HepG2 (cell line): ENCODE measurements around the gene SLC24A4. TPM values are rescaled to one million over a fixed set of nuclear protein-coding genes. Genes with fewer than 3 reads are reported as not detected.

Experiments
- ATAC-seq: fragments of 200-7000 bp; cut with Tn5 transposase; 3 replicates; pipeline ENCODE4 v1.9.1; 2020; ENCODE audit warnings: mild to moderate bottlenecking, moderate library complexity
- BruUV-seq: library from RNA; stranded (reverse); fragments of 400-500 nt; replicated peaks from 2 replicates; lab custom pipeline; 2021; lab: Mats Ljungman, UMichigan
- CTCF ChIA-PET: fragments of 300-600 bp; formaldehyde crosslinking; extraction: SDS; loops from one replicate; lab custom pipeline; 2021; ENCODE audit warnings: low total read pairs, inconsistent platforms, low intra/inter-chr PET ratio; lab: Yijun Ruan, JAX
- POLR2A ChIA-PET: fragments of 350-600 bp; sonication (Branson Sonifier 250); formaldehyde crosslinking; loops from one replicate; lab custom pipeline; 2020; ENCODE audit warnings: antibody characterized with exemption, inconsistent platforms; lab: Yijun Ruan, JAX
- DNase-seq: peaks from one replicate; pipeline ENCODE4 v3.0.0-alpha.2; 2015; ENCODE audit warnings: low spot score
- FAIRE-seq: peaks from 3 replicates; lab custom pipeline; 2011; peaks lifted over from hg19 to GRCh38; lab: Jason Lieb, UNC
- H2AFZ ChIP-seq: one replicate; pipeline ENCODE4 v1.6.1; 2011; ENCODE audit warnings: low read length, inconsistent platforms
- H3K27ac ChIP-seq: fragments of 300-600 bp; 3 replicates; pipeline ENCODE4 v1.8.0; 2011; ENCODE audit warnings: mixed run types, mild to moderate bottlenecking, mixed read lengths, low read length, inconsistent platforms; ENCODE audit not compliant: insufficient read depth; ENCODE audit errors: extremely low read length
- H3K27me3 ChIP-seq, 2 experiments: fragments of 200-600 bp in 1 of 2; 2 replicates in 1 of 2; 3 replicates in 1 of 2; pipeline versions ENCODE4 v1.6.0 to v1.8.0; 2011; ENCODE audit warnings: low read length in 2 of 2, mild to moderate bottlenecking in 2 of 2, moderate library complexity in 2 of 2, inconsistent platforms in 1 of 2; ENCODE audit not compliant: insufficient read depth in 2 of 2, control insufficient read depth in 1 of 2
- H3K36me3 ChIP-seq, 2 experiments: fragments of 200-600 bp in 1 of 2; replicated peaks in 1 of 2; 2 replicates in 1 of 2; 3 replicates in 1 of 2; pipeline versions ENCODE4 v1.5.1 to v1.8.0; 2011; ENCODE audit warnings: low read length in 2 of 2, inconsistent platforms in 1 of 2; ENCODE audit not compliant: insufficient read depth in 2 of 2, control insufficient read depth in 1 of 2
- H3K4me1 ChIP-seq: 2 replicates; pipeline ENCODE4 v1.5.1; 2012; ENCODE audit warnings: low read length, inconsistent platforms; ENCODE audit not compliant: insufficient read depth
- H3K4me2 ChIP-seq: 2 replicates; pipeline ENCODE4 v1.6.0; 2011; ENCODE audit warnings: low read depth, low read length, inconsistent platforms
- H3K4me3 ChIP-seq, 3 experiments: fragments of 200-600 bp in 1 of 3; sonication (generic), shearing (Covaris generic) in 1 of 3; replicated peaks in 1 of 3; 2 replicates each; pipeline ENCODE4 v1.5.1; 2011 to 2016; ENCODE audit warnings: low read length in 3 of 3, inconsistent platforms in 2 of 3, low read depth in 2 of 3, mild to moderate bottlenecking in 2 of 3, control low read depth in 1 of 3, mixed read lengths in 1 of 3; ENCODE audit not compliant: insufficient read depth in 1 of 3
- H3K79me2 ChIP-seq: one replicate; pipeline ENCODE4 v1.6.1; 2011; ENCODE audit warnings: low read length, inconsistent platforms; ENCODE audit not compliant: insufficient read depth
- H3K9ac ChIP-seq: 2 replicates; pipeline ENCODE4 v1.6.0; 2011; ENCODE audit warnings: mild to moderate bottlenecking, low read depth, low read length, inconsistent platforms; ENCODE audit not compliant: insufficient read depth
- H3K9me3 ChIP-seq: 2 replicates; pipeline ENCODE4 v1.5.1; 2012; ENCODE audit warnings: mild to moderate bottlenecking, low read length
- H4K20me1 ChIP-seq: 2 replicates; pipeline ENCODE4 v1.6.0; 2011; ENCODE audit warnings: inconsistent platforms, mild to moderate bottlenecking, low read length, moderate library complexity; ENCODE audit not compliant: insufficient read depth
- HOXD1 ChIP-seq: sonication (generic); formaldehyde crosslinking; IDR thresholded peaks from 2 replicates; pipeline ENCODE4 v1.5.0; 2020; ENCODE audit warnings: missing genetic modification reagents
- MED1 ChIP-seq: sonication (generic); formaldehyde crosslinking; IDR thresholded peaks from 2 replicates; pipeline ENCODE4 v1.4.0; 2020; ENCODE audit warnings: missing genetic modification reagents
- SIX4 ChIP-seq: sonication (generic); formaldehyde crosslinking; IDR thresholded peaks from 2 replicates; pipeline ENCODE4 v1.4.0; 2020; ENCODE audit warnings: missing genetic modification reagents
- ZFP37 ChIP-seq: sonication (generic); formaldehyde crosslinking; IDR thresholded peaks from 2 replicates; pipeline ENCODE4 v1.4.0; 2020; ENCODE audit warnings: missing genetic modification reagents, borderline replicate concordance
- ZNF747 ChIP-seq: sonication (generic); formaldehyde crosslinking; IDR thresholded peaks from 2 replicates; pipeline ENCODE4 v1.8.1; 2023; ENCODE audit warnings: missing genetic modification reagents, mild to moderate bottlenecking, borderline replicate concordance
- WGBS: methylation state at CpG from one replicate; pipeline ENCODE4 v1.1.6; 2017; ENCODE audit warnings: low lambda C conversion rate; 5-methylcytosine and 5-hydroxymethylcytosine counted together
- in situ Hi-C: cut with HindIII; loops from 2 replicates; pipeline ENCODE4 v1.10.0; 2017; ENCODE audit warnings: low pct_unique_long_range_greater_than_20kb; ENCODE audit not compliant: extremely low pct_ligation_motif_present
- intact Hi-C: fragments of 100-400 bp; cut with micrococcal nuclease; formaldehyde crosslinking; loops from one replicate; pipeline ENCODE4 v1.10.0; 2022; ENCODE audit not compliant: unreplicated experiment
- polyA plus RNA-seq, 8 experiments: library from polyadenylated mRNA; depleted of rRNA in 3 of 8; stranded (reverse) in 7 of 8; unstranded in 1 of 8; fragments of >200 nt; fragmentation: Illumina TruSeq in 4 of 8; extraction: Trizol in 4 of 8; gene quantifications; 2 replicates each; pipeline versions ENCODE4 v1.2.1 to v1.2.3, GENCODE V29; 2011 to 2016; ENCODE audit warnings: low read depth in 4 of 8, missing spikeins in 1 of 8, mixed read lengths in 1 of 8; ENCODE audit not compliant: insufficient read depth in 1 of 8
- total RNA-seq, 5 experiments: library from RNA; depleted of rRNA; stranded (reverse); fragments of >200 nt; fragmentation: Illumina TruSeq; extraction: Trizol; gene quantifications; 2 replicates each; pipeline ENCODE4 v1.2.3, GENCODE V29; 2016; ENCODE audit warnings: low read depth in 1 of 5
- TF ChIP-seq, protein P1 (sequence below): fragments of 450-650 bp; IDR thresholded peaks from 2 replicates; pipeline ENCODE4 v1.6.1; 2017; ENCODE audit warnings: mild to moderate bottlenecking
- TF ChIP-seq, protein P2 (sequence below): sonication (generic); formaldehyde crosslinking; IDR thresholded peaks from 2 replicates; pipeline ENCODE4 v1.8.1; 2022; ENCODE audit warnings: mild to moderate bottlenecking, missing genetic modification reagents

The SLC24A4 gene
- total and polyA plus RNA-seq, 2 of the 13 experiments (the other 11 are each of a cell fraction or from before 2014, with no cell fraction given): not detected

DNA sequence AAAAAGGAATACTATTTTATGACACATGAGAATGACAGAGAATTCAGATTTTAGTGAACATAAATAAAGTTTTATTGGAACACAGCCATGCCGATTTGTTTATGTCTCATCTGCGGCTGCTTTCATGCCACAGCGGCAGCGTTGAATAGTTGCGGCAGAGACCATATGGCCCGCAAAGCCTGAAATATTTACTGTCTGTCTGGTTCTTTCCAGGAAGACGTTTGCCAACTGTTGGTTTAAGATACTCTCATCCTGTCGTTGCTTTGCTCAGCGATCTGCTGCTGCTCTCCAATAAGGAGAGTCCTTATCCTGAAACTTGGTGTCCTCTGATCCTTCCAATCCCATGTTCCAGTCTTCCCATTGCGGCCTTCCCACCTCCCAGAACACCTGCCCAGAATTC, 89.9 kb downstream of the SLC24A4 start:
- ATAC-seq (no peak), DNase-seq (no peak), FAIRE-seq (no peak)
- CTCF ChIA-PET: no interaction called here
- no peak overlapping the region for H3K4me2 ChIP-seq
- H3K27ac ChIP-seq: no peak overlapping the region
- no peaks in the 10 kb centered on the region for H4K20me1 ChIP-seq
- POLR2A ChIA-PET: no interaction called here
- no peaks in the 10 kb centered on the region for H3K4me1 ChIP-seq
- no TSS peak for BruUV-seq
- intact Hi-C loops: no loop called here
- no peaks in the 10 kb centered on the region for H3K9me3 ChIP-seq
- H3K79me2 ChIP-seq: no peaks in the 10 kb centered on the region
- 0 out of 5 replicates have a peak, but pooled peaks cover 0 to 7% of the 10 kb centered on the region in 2 experiments for H3K27me3 ChIP-seq
- H3K4me3 ChIP-seq: no peak overlapping the region
- H3K36me3 ChIP-seq: no peaks in the 10 kb centered on the region
- in situ Hi-C loops: no loop called here
- H3K9ac ChIP-seq: no peak overlapping the region
- WGBS: 72% methylated on average over 10 of the region's 10 CpGs
- TF ChIP-seq, protein P1, sequence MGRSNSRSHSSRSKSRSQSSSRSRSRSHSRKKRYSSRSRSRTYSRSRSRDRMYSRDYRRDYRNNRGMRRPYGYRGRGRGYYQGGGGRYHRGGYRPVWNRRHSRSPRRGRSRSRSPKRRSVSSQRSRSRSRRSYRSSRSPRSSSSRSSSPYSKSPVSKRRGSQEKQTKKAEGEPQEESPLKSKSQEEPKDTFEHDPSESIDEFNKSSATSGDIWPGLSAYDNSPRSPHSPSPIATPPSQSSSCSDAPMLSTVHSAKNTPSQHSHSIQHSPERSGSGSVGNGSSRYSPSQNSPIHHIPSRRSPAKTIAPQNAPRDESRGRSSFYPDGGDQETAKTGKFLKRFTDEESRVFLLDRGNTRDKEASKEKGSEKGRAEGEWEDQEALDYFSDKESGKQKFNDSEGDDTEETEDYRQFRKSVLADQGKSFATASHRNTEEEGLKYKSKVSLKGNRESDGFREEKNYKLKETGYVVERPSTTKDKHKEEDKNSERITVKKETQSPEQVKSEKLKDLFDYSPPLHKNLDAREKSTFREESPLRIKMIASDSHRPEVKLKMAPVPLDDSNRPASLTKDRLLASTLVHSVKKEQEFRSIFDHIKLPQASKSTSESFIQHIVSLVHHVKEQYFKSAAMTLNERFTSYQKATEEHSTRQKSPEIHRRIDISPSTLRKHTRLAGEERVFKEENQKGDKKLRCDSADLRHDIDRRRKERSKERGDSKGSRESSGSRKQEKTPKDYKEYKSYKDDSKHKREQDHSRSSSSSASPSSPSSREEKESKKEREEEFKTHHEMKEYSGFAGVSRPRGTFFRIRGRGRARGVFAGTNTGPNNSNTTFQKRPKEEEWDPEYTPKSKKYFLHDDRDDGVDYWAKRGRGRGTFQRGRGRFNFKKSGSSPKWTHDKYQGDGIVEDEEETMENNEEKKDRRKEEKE: no peak
- TF ChIP-seq MED1 (CRISPR knock-in tag) (no peak), ZFP37 (CRISPR knock-in tag) (no peak), SIX4 (CRISPR knock-in tag) (no peak), HOXD1 (CRISPR knock-in tag) (no peak)
- H2AFZ ChIP-seq: no peak overlapping the region

DNA sequence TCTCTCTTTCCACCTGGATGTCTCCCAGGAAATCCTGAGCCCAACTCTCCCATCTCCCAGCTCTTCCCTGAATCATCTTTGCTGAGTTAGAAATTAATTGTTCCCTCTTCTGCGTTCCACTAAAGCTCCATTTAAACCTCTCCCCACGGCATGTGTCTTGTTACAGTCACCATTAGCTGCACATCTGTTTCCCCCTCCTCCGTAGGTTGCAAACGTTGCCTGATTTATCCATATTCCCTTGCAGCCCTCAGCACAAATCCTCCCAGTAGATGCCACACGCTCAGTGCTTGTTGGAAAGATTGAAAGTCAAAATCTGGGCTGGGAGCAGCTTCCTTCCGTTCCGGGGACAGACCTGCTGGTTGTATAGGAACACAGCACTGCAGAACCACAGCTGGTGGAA, 90.4 kb downstream of the SLC24A4 start:
- in situ Hi-C loops (no loop called here), intact Hi-C loops (no loop called here)
- TF ChIP-seq, protein P2, sequence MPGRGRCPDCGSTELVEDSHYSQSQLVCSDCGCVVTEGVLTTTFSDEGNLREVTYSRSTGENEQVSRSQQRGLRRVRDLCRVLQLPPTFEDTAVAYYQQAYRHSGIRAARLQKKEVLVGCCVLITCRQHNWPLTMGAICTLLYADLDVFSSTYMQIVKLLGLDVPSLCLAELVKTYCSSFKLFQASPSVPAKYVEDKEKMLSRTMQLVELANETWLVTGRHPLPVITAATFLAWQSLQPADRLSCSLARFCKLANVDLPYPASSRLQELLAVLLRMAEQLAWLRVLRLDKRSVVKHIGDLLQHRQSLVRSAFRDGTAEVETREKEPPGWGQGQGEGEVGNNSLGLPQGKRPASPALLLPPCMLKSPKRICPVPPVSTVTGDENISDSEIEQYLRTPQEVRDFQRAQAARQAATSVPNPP (CRISPR knock-in tag): no peak
- TF ChIP-seq ZNF747: no peak

More for the DNA sequence above, 90.4 kb downstream of the SLC24A4 start:
- no TSS peak for BruUV-seq
- Histone ChIP-seq H3K4me3 (no peak overlapping the region), H3K36me3 (no peaks in the 10 kb centered on the region), H2AFZ (no peak overlapping the region), H3K4me2 (no peak overlapping the region), H3K27me3 (0 out of 5 replicates have a peak, but pooled peaks cover 0 to 11% of the 10 kb centered on the region in 2 experiments), H3K27ac (no peak overlapping the region), H3K4me1 (no peaks in the 10 kb centered on the region), H4K20me1 (no peaks in the 10 kb centered on the region), H3K9ac (no peak overlapping the region), H3K9me3 (no peaks in the 10 kb centered on the region), H3K79me2 (no peaks in the 10 kb centered on the region)
- no peak for FAIRE-seq
- 17% methylated on average over 7 of the region's 7 CpGs for WGBS
- no peak for DNase-seq
- no peak for ATAC-seq
- POLR2A ChIA-PET: no interaction called here
- CTCF ChIA-PET: no interaction called here
